Measurements from ENCODE around the gene TRAPPC5.
A peak's percentile ranks its signal among the peaks of the same experiment; 100 is the strongest.

TRAPPC5 gene

DNA sequence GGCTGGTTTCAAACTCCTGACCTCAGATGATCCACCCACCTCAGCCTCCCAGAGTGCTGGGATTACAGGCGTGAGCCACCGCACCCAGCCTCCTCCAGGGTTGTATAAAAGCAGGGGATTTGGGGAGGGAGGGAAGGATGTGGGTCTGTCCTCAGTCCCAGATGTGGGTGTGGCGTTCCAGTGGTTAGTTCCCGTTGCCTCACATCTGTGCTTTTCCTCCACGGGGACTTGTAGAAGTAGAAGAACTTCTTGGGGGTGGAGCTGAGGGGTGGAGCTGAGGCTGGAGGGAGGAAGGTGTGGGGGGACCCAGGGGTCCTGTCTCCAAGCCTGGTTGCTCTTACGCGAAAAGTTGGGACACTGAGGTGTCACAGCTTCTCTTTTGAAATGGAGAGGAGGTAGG, 4.3 kb upstream of the TRAPPC5 start:
- no peak for DNase-seq (ENCODE audit: low read depth)

DNA sequence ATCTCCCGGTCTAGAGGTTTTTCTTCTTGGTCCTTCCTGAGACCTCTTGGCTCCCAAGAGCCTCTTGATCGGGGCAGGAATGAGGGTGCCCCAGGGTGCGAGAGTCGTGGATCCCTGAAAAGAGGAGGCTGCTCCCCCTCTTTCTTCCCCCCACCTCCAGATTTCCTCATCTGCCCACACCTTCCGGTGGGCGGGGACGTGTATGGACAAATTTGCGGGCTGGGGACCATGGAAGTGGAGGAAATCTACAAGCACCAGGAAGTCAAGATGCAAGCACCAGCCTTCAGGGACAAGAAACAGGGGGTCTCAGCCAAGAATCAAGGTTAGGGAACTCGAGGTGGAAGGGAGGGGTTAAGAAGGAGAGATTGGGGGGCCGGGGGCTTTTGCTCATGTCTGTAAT, 3.8 kb upstream of the TRAPPC5 start, which contains the start of gene MCEMP1:
MCEMP1 (plus strand) TSS at position 237 of the 400 bp plus-strand sequence; CDS start at position 268, 31 bp downstream.
- DNase-seq (ENCODE audit: low read depth) = no peak

DNA sequence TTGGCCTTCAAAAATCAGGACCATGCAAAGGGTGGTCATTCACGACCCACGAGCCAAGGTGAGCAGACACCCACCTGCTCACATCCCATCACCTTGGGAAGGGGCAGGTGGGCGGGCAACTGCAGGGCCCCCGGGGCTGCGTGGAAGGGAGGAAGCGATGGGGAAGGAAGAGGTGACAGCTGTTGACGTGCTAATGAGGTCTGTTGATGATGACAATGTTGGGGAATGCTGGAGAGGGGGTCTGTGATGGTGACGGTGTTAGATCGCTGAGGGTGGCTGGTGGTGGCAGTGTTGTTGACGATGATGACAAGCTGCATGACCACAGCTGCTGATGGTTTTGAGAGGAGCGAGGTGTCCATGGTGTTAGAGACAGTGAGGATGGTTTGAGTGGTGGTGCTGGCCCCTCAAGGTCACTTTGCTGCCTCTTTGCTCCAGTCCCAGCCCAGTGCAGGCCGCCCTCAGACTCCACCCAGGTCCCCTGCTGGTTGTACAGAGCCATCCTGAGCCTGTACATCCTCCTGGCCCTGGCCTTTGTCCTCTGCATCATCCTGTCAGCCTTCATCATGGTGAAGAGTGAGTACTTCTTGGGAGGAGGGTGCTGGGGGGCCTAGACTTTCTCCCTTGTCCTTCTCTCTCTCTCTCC, 2.8 kb upstream of the TRAPPC5 start:
- no peak for DNase-seq (ENCODE audit: low read depth)

GRCh38 chr19:7678971-7679751, 1.5 kb upstream of the TRAPPC5 start:
- DNase-seq (ENCODE audit: low read depth) = no peak

DNA sequence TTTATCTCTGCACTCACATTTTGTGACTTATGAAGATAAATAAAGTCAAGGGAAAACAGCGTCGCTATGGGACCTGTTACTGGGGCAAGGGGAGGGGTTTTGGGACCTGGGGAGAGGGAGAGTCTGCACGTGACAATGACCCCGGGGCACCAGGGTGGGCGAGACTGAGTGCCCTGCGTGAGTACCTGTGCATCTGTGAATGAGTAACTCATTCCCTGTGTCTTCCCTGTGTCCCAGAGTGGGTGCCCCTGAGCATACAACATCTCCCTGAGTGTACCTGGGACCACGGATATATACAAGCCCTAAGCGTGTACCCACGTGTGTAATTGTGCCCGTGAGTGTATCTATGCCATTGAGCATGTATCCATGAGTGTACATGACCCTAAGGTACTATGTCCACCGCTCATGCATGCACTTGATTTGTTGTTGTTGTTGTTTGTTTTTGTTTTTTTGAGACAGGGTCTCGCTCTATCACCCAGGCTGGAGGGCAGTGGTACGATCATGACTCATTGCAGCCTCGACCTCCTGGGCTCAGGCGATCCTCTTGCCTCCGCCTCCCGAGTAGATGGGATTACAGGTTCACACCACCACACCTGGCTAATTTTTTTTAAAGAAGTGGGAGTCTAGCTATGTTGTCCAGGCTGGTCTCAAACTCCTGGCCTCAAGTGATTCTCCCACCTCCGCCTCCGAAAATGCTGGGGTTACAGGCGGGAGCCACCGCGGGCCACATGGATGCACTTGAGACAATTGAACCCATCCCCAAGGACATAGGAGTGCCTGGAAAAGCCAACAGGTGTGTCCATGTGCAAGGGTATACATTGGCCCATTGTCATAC, 645 bp upstream of the TRAPPC5 start:
- DNase-seq (ENCODE audit: low read depth) = no peak

GRCh38 chr19:7681340-7682174, 924 bp downstream of the TRAPPC5 start:
- DNase-seq (ENCODE audit: low read depth) = peak; percentile 75

- DNase-seq (ENCODE audit: low read depth) = no peak
Measured at GRCh38 chr19:7682175-7682855, 1.7 kb downstream of the TRAPPC5 start.

GRCh38 chr19:7685546-7686445, 5.2 kb downstream of the TRAPPC5 start:
- no peak for DNase-seq (ENCODE audit: low read depth)

DNA sequence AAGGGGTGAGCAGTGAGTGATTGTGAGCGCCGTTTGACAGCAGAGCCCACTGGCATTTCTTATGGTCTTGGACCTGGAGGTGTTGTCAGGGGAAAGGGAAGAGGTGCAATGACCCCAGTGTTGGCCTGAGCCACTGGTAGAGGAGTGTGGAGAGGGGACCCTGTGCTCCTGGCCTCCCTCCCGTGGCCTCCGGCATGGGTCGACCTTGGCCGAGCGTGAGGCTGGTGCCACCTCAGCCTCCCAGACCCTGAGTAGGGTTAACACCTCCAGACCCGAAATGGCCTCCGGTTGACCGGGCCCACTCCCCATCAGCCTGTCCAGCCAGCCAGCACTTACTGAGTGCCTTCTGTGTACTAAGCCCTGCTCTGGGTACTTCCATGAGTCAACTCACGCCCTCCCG, 6.5 kb downstream of the TRAPPC5 start:
- no peak for DNase-seq (ENCODE audit: low read depth)

DNA sequence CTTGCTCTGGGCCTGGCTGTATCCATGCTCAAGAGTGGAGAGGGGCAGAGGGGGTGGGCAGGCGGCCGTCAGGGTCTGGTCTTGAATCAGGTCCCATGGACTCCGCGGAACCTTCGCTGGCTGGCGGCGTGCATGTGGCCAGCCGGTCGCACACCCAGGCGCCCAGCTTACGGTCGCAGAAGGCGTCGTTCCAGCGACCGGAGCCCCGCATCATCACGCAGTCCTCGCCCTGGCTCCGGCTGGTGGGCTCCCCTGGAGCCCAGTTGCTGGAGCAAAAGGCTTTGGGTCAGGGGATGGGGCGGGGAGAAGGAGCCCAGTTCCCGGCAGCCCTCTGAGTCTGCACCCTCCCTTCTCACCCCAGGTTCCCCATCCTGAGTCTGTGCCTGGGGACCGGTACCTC, 8.5 kb downstream of the TRAPPC5 start:
- no peak for DNase-seq (ENCODE audit: low read depth)

GRCh38 chr19:7690779-7691258, 10.2 kb downstream of the TRAPPC5 start:
- no peak for DNase-seq (ENCODE audit: low read depth)

- DNase-seq (ENCODE audit: low read depth) = no peak
Measured at GRCh38 chr19:7691497-7691896, 10.9 kb downstream of the TRAPPC5 start.

- DNase-seq (ENCODE audit: low read depth) = no peak
Measured at GRCh38 chr19:7692417-7693088, 11.9 kb downstream of the TRAPPC5 start.

GRCh38 chr19:7694499-7694898, 13.9 kb downstream of the TRAPPC5 start:
- DNase-seq (ENCODE audit: low read depth) = no peak

- DNase-seq (ENCODE audit: low read depth) = no peak
Measured at GRCh38 chr19:7697721-7698287, 17.2 kb downstream of the TRAPPC5 start.

DNA sequence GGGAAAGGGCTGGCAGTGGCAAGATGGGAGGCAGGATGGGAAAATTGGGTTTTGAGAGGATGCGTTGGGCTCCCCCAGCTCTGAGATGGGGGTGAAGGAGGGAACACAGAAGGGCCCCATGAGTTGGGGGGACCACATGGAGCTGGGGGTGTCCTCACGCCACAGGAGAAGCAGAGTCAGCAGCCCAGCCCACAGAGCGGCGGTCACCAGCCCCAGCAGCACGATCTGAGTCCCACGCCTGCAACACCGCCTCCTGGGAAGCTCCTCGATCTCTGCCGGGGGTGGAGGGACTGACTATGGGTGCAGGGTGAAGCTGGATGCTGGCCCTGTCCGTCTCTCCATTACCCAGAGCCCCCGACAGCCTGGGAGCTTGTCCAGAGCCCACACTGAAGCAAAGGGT, 17.9 kb downstream of the TRAPPC5 start:
- DNase-seq (ENCODE audit: low read depth) = no peak

- no peak for DNase-seq (ENCODE audit: low read depth)
Measured at GRCh38 chr19:7699003-7699402, 18.4 kb downstream of the TRAPPC5 start.

DNA sequence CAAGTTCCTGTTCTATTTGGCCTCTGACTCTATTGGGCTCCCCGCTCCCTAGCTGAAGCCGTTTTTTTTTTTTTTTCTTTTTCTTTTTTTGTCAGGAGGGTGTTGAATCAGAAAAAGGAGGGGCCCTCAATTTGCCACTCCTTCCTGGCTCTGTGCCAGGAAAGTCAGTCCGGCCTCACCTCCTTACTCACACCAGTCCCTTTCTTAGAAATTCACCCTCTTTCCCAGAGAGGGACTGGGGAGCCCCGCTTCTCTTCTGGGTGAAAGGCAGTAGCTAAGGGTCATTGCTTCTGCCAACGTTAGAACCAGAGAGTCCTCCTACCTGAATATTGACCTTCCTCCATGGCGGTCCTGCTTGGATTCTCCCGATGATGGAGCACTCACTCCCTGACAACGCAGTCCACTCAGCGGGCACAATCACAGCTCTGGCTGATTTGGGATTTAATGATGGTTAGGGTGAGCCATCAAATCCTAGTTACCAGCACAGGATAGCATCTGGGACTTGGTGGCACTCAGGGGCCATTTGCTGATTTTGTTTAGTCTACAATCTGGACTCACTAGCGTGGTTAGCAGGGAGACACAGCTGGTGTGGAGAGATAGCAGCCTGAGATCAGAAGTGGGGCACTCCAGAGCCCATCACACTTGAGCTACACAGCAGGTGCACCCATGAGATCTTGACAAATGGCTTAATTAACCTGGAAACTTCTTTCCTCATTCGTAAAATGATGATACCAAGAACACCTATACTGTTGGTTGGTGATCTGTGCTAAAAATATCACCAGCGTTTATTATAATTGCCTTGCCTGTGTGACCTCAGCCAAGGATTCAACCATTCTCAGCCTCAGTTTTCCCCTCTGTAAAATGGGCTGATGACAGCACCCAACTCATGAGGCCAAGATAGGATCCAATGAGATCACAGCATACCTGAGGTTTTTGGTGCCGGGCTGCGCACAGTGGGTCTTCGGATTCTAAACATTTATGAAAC, 19.1 kb downstream of the TRAPPC5 start:
- DNase-seq (ENCODE audit: low read depth) = peak; percentile 17
